Measurements from ENCODE around the gene LIPC.

LIPC gene

DNA sequence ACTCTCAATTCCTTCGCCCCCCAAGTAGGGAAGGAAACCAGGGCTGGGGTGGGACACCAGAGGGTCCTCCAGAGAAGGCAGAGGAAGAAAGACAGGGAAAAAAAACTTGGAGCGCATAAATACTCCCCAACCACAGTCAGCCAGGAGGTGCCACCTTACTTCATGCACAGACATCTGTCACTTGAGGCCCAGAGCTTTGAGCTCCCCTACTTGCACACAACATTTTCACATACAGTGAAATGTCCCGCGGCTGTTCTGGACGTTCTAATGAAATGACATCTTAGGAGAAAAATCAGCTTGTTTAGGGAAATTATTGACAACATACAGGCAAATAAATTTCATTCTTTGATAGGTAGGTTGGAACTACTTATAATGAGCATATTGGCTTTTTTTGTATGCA is 113.0 kb downstream of the LIPC start:
- DNase-seq: no peak

DNA sequence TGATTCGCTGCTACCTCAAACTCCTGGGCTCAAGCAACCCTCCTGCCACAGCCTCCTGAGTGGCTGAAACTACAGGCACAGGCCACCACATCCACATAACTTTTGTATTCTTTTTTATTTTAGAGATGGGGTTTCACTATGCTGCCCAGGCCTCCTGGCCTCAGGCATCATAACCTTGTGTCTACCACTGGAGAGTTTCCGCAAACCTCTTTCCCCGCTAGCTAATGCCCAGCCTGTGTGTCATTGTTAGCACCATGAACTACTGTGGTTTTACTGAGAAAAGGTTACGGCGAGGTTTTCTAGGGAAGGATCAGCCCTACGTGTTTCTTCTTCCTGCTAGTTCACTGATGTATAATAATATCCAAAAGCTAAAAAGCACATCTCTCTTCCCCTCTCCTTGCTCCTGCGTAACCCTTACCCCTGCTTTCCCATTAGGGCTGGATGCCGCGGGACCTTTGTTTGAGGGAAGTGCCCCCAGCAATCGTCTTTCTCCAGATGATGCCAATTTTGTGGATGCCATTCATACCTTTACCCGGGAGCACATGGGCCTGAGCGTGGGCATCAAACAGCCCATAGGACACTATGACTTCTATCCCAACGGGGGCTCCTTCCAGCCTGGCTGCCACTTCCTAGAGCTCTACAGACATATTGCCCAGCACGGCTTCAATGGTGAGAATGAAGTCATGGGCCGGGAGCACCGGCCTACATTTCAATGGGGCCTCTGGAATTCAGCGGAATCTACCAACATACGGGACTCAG is 113.7 kb downstream of the LIPC start:
- no peak for DNase-seq

DNA sequence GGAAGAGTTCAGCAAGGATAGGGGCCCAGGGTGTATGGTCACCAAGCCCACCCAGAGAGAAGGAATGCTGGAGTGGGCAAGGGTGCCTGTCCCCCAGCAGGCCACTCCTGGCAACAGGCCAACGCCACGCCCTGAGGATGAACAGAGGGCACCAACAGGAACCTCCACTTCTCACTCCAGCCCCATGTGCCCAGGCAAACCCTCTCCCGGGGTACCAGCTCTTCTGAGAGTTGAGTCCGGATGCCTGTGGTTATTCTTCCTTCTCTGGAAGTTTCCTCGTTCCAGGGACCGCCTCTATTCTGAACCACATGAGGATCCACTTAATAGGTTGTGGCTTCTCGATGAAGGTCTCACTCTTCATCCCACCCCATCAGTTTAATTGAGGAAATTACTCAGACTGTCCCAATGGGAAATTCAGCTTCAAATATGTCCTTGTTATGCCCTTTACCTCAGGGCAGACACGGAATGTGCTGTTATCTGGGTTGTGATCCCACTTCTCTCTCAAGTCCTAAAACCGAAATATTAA is 114.3 kb downstream of the LIPC start:
- DNase-seq: no peak

DNA sequence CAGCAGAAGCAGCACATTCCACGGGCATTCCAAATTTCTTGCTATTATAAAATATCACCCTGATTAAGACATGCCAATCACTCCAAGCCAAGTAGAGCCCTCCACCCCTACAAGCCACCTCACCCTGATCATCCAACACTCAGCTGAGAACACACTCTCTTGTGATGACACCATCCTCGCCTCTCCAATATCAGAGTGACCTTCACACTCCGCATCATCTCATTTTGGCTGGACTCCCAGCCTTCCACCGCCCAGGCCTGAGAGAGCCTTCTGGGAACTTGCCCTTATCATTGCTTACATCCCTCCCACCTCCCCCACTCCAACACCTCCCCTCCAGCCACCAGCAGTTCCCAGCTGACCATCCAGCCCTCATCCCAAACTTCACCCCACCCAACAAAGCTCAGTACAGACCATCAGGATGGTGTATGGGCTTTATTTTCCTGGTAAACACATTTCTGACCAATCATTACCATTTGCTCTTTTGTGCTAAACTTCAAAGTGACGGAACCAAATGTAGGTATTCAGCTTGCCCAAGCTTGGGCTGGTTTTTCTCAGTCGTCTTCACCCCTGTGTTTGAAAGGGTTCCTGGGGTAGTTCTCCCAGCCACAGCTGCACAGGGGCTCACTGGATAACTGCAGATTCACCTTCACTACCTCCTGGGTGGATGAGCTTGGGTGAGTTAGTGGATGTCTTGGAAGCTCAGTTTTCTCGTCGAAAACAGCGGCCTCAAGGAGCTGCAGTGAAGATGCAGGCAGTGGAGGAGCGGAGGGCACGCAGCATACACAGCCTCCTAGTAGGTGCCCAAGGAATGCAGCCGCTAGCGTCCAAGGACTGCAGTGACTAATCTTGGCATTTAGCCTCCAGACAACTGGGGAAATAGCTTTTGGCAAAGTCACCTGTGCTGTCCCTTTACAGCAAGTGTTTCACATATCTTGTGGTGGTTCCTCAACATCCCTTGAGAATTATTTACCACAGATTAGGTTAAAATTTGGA is 115.1 kb downstream of the LIPC start:
- no peak for DNase-seq

DNA sequence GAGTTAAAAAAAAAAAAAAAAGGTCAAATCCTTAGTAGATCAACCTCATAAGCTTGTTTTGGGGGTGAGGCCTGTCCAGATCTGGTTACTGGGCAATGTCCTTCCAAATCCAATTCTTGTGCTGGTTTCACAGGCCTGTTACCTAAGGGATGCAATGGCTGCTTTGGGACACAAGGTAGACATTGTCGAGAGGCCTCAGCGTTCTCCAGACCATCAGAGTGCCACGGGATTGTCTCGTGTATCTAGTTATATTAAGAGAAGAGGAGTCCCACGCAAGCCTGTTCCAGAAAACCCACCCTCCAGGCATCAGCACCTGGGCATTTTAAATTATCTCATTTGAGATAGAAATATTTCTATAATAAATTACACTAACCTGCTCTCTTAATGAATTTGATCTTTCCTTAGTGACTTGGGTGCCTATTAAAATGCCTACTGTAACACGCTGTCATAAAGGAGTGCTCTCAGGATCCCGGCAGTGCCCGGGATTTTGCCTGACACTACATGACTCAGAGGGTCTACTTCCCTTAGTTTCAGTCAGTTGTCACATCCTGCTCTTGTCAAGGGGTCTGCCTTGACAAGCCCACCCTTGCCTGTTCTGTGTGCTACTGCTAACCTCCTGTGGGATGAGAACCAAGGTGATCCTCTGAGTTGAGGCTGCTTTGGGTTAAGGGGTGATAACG is 116.0 kb downstream of the LIPC start:
- DNase-seq: no peak

DNA sequence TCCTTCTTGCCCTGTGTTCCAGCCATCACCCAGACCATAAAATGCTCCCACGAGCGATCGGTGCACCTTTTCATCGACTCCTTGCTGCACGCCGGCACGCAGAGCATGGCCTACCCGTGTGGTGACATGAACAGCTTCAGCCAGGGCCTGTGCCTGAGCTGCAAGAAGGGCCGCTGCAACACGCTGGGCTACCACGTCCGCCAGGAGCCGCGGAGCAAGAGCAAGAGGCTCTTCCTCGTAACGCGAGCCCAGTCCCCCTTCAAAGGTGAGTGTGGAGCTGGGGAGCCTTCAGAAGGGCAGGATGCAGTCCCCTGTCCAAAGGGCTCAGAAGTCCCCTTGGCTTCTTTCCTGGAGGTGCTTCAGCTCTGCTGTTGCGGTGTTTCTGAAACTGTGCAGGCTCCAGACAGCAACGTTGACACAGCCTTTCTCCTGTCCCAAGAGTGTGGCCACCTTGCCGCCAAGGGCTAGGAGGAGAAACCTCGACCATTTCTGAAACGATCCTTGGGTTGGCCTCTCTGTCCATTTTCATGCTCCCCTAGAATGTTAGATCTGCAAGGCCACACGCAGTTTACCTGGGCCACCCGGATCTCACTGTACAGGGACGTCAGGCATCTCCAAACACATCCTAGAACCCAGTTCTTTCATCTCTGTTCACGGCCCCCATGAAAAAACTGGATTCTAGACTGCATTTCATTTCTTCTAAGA is 116.7 kb downstream of the LIPC start:
- no peak for DNase-seq

DNA sequence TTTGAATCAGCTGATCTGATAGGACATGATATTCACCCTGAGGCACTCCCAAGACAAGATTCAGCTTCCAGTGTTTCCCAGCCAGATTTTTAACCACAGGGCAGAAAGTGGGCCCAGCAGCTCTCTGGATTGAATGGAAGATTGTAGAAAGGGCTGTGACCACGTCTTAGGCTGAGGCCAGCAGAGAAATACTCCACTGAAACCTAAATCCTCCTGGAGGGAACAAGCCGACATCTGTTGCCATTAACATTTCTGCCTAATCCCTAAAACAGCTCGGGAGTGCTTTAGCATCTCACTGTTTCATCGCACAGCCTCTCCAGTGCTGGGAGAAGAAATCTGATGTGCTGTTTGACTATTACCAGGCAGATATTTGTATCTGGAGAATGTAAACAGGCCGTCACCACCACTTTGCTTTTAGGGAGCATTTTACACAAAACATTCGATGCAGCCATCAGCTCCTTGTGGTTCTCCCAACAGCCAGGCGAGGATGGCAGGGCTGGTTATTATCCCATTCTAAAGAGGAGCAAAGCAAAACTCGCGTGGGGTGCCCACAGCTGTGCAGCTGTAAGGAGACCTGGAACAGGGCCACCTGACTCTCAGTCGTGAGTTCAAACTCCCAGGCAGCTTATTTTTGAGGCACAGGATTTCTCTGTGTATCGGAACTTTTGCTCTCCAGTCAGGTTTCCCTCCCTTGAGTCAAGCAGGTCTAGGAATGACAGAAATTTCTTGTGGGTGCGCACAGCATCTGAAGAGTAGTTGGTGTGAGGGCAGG is 117.4 kb downstream of the LIPC start:
- DNase-seq: no peak

DNA sequence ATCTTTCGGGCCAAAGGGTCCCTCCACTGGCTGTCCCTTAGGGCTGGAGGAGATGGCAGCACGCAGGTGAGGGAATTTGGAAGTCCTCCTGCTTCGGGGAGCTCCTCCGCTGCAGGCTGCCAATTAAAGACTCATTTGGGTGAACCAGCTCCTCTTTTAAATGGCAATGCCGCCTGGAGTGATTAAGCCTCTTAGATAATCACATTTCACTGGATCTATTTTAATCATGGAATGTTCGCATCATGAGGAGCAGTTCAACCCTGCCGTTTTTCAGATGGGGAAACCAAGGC is 117.9 kb downstream of the LIPC start:
- no peak for DNase-seq

DNA sequence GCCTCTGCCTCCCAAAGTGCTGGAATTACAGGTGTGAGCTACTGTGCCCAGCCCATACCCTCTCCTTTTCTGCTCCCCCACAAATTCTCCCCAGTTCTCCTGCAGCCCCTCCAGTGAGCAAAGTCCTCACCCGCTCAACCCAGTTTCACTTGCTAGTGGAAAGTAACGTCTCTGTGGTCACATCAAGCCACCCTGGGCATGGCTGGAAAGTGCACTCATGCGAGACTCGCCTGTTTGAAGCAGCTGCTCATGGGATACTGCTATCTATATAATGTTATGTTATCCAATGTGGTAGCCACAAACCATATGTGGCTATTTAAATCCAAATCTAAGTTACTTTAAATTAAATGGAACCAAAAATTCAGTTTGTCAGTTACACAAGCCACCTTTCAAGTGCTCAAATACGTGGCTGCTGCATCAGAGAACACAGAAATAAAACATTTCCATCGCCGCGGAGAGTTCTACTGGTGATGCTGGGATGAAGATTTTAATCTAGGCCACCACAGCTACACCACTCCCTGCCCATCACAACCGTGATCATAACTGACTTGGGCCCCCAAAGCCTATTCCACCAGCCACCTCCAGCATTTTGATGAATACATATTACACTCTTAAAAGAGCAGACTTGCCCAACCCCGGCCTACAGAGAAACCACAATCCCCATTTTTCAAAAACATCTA is 119.4 kb downstream of the LIPC start:
- DNase-seq: no peak

DNA sequence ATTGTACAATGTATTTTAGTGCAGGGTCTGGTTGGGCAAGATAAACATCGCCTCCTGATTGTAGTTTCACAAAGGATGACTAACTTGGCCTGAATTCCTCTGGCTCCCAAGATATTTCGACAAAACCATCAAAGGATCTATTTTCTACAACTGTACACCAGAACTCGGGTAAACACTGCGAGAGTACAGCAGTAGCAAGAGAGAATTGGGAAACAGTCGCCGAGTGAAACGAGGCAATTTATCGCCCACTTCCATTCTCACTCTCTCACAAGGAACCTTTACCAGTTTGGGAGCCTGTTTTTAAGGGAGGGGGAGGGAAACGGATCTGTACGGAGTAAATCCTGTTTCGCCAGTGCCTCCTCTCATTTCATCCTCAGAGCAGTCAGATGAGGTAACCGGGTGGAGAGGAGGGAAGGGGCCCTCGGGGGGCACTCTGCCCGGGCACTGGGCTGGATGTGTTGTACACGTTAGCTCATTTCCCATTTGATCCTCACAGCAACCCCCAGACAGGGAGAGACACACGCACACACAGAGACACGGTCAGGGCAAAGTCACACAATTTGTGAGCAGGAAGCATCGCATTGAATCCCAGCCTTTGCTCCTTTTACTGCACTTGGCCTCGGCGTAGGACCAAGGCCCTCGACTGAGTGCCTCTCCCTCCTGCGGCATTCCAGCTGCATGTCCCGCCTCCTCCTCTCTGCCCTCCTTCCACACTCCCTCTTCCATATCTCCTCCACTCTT is 120.1 kb downstream of the LIPC start:
- DNase-seq: no peak

DNA sequence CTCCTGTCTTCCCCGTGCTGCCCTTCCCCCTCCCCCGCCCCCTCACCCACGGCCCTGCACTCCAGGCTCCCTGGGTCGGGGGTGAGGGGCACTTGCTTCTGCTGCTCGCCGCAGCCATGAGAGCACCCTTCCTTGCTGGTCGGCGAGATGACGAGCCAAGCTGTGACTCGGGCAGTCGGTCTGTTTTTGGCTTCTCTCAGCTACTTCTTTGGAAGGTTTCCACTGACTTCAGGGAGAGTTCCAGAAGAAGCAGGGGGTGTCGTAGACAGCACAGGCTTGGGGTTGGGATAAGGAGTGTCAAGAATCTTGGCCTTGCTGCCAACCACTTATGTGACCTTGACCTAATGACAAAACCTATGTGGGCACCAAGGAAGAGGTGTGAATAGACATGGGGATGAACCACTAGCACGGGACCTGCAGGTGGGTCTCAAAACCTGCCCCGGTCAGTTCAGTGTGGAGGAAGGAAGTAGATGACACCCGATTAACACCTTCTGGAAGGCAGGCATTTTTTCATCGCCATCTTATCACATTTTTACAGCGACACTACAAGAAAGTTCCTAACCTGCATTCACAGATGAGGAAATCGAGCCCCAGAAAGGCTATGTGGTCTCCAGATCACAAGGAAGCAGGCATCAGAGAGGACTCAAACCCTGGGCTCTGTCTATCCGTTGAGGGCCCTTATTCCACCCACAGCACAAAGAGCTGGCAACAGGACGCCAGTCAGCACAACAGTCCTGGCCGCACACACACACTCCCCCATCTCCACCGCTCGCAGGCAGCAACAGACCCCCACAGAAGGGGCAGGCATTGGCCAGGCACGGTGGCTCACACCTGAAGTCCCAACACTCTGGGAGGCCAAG is 120.9 kb downstream of the LIPC start:
- DNase-seq: no peak

DNA sequence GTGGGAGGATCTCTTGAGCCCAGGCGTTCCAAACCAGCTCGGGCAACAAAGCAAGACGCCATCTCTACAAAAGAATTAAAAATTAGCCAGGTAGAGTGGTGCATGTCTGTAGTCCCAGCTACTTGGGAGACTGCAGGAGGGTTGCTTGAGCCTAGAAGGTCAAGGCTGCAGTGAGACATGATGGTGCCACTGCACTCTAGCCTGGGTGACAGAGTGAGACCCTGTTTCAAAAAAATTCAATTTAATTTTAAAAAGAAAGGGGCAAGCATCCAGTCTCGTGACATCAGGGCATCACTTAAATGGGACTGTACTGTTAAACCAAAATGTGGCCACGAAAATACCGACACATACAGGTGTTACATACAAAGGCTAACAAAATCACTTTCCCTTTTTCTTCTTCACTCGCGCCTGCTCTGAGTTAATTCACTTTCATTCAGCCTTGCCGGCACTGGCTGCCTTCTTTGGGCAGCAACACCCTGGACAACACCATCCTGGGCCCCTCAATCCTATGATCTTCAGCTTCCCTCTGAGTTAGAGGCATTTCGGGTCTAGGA is 121.7 kb downstream of the LIPC start:
- DNase-seq: no peak

DNA sequence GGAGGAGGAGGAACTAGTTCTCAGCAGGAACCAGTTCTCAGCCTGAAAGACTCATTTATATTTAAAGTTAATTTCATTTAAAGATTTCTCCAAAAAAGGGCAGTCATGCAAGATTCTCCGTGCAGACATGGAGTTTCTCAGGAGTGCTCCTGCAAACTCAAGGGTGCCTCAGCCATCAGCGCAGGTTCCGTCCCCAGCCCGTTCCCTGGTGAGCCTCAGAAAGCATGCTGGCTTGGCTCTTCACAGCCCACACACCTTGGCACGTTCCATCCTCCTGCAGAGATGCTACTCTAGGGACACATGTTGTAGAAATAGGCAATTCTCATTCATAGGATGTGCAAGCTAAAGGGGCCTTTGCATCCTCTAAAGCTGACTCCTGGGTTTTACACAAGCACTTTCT is 123.0 kb downstream of the LIPC start:
- no peak for DNase-seq

DNA sequence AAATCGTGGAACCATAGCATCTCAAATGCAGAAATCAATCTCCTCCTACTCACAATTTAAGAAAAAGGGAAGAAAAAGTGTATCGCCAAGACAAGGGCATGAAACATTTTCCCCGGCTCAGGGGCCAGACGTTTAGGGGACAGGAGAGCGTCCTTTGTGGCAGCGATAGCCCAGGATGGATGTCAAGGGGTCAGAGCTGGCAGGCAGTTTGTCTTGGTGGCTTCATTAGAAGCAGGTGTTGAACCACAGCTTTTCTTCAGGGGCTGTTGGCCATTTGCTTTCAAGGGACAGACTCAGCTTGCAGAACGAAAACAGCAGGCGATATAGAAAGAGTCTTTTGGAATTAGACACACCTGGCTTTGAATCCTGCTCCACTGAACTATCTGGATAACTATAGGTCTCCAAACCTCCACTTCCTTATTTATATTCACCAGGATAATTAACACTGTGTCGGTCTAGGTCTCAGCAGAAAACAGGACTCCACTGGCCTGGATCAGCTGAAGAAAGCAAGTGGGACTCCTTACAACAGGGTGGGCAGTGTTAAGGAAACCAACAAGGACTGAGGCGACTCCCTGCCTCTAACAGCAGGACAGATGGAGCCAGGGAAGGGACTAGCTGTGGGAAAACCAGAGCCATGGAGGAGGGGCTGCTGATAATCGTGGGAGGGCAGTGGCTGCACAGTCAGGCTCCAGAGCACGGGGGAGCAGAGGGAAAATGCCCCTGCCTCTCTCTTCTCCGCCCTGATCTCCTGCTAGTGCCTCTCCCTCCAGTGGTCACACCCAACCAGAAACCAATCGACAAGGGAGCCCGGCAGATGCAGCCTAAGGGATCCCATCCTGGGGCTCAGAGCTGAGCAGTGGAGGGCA is 123.6 kb downstream of the LIPC start:
- no peak for DNase-seq

DNA sequence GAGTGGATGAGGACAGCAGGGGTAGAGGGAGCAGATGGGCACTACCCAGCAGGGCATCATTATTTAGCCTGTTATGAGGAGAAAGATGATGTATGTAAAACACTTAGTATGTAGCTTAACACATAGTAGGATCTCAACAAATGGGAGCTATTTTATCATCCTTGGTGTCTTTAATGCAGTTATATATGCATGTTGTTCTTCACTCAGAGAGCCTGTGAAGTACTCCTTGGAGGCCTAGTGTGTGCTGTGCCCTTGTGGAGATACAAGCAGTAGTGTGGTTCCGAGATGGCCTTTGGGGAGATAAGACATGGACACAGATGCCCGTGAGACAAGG is 124.2 kb downstream of the LIPC start:
- no peak for DNase-seq

DNA sequence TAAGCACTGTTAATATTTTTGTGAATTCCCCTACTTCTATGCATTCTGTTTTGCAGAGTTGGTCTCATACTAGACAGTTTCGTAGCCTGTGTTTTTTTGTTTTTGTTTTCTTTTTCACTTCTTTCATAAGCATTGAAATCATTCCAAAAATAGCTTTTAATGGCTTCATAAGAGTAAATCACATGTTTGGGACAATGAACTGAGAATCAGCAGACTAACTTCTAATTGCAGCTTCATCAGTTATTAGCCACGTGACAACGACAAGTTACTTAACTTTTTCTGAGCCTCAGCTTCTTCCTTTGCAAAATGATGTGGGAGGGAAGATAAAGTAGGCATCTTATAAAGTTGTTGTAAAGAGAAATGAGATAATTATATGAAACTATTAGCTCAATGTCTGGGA is 124.8 kb downstream of the LIPC start:
- DNase-seq: no peak

DNA sequence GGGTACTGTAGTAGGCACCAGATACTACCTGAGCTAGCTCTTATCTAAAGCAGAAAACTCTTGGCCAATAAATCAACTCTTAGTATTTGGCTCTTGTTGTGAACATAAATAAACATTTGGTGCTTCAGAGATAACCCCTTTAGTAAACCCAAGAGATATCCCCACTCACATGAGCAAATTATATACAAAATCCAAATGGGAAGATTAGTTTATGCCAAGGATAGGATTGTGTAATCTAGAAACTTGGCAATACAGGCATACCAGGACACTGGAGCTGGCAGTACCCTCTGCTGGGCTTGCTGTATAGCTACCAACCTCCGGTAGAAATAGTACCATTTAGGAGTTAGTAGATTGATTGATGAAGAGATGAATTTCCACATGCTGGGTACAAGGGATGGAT is 127.0 kb downstream of the LIPC start:
- DNase-seq: no peak

DNA sequence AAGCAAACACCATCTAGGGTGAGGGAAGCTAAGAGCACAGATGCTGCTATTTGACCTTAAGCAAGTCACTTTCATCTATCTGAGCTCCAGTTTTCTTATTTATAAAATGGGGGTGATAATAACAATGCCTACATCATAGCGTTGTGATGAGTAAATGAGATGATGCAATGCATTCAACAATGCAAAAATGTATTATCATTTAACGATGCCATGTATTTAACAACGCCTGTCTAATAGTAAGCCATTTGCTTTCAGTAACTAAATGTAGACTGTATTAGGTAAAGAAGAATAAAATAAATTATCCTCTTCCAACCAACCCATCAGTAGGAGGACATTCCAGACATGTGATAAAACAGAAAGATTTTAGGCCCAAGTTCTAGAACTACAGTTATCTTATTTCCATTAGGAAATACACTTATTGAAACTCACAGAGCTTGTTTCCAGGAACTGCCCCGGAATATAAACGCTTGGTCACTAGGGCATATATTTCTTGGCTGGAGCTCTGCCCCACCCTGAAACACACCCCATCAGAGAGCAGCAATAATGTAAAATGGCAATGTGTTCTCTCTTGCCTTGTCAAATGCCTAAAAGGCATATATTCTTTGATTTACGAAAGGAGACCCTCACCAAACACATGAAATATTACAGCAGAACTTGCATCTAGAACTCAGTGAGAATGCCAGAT is 128.3 kb downstream of the LIPC start:
- DNase-seq: no peak
